Motor neuron (in vitro differentiated cells): ENCODE results near the gene DGKI. TPM values are rescaled to one million over a fixed set of nuclear protein-coding genes. Genes with fewer than 3 reads are reported as not detected.

Experiments used
- ATAC-seq, 8 experiments: fragments of 200-7000 bp; cut with Tn5 transposase; replicated peaks in 6 of 8; 2 replicates each; pipeline ENCODE4 v1.8.0; 2021; ENCODE audit warnings: mild to moderate bottlenecking in 8 of 8, moderate library complexity in 8 of 8
- H3K27ac ChIP-seq, 2 donors: fragments of 250-450 bp; sonication (Bioruptor Pico); 2 replicates each; pipeline ENCODE4 v1.9.0; 2021; ENCODE audit warnings: antibody characterized with exemption in 2 of 2, mild to moderate bottlenecking in 2 of 2, moderate library complexity in 1 of 2
- H3K4me1 ChIP-seq, 2 donors: fragments of 250-450 bp; sonication (Bioruptor Pico); replicated peaks in 1 of 2; 2 replicates each; pipeline ENCODE4 v1.6.1; 2021; ENCODE audit warnings: antibody characterized with exemption in 2 of 2, mild to moderate bottlenecking in 2 of 2, moderate library complexity in 1 of 2
- H3K4me3 ChIP-seq, 5 donors: fragments of 250-450 bp; sonication (Bioruptor Pico); 2 replicates each; pipeline ENCODE4 v1.9.0; 2021; ENCODE audit warnings: antibody characterized with exemption in 5 of 5, mild to moderate bottlenecking in 5 of 5, moderate library complexity in 4 of 5
- WGBS, 10 experiments: fragments of 450-650 bp; shearing (Covaris generic); methylation state at CpG; one replicate each; pipeline ENCODE4 v1.0.0; 2022; 5-methylcytosine and 5-hydroxymethylcytosine counted together
- in situ Hi-C, 9 experiments: fragments of 400-800 bp; cut with MboI; loops; one replicate each; pipeline ENCODE4 v1.15.0; 2021; ENCODE audit warnings: low sequenced_read_pairs in 9 of 9, low pct_unique_long_range_greater_than_20kb in 2 of 9; ENCODE audit not compliant: unreplicated experiment in 9 of 9
- total RNA-seq, 8 experiments: library from RNA; unstranded; fragments of 300-600 nt; gene quantifications; 2 replicates each; pipeline versions ENCODE4 v1.2.3 to v1.2.4, GENCODE V29; 2022

The DGKI gene
- total RNA-seq, 8 experiments from 2014 or later = 0.27 to 30.3 (median 10.4) TPM

- Histone ChIP-seq H3K4me1 (peaks cover 3 to 23% of the 10 kb centered on the region in 2 donors), H3K4me3 (no peak overlapping the region), H3K27ac (no peak overlapping the region)
- ATAC-seq = no peak
- 64 to 100% (median 92%) methylated on average over 1 to 3 of the region's 3 CpGs; no CpG with 5 or more reads in 6 of the 10 experiments for WGBS, 10 experiments
- in situ Hi-C loops = no loop called here
These were observed 21.3 kb downstream of the DGKI start for GRCh38 chr7:137825489-137825888.

GRCh38 chr7:137820677-137821420, 25.9 kb downstream of the DGKI start:
- in situ Hi-C loops = loop anchor here in 1 of 9 experiments (25.0 kb wide), 1 partner anchor 159 kb away; no protein-coding TSS in a partner anchor
- H3K27ac ChIP-seq = peak overlapping the region; percentile 36 to 60
- ATAC-seq = peak; percentile 72 to 96 (median 86)
- peaks cover 13 to 34% of the 10 kb centered on the region in 2 donors for H3K4me1 ChIP-seq
- no peak overlapping the region for H3K4me3 ChIP-seq
- WGBS, 10 experiments = 0 to 80% (median 6%) methylated on average over 1 to 4 of the region's 8 CpGs; no CpG with 5 or more reads in 1 of the 10 experiments

- in situ Hi-C loops = loop anchor here in 1 of 9 experiments (25.0 kb wide), 1 partner anchor 158 kb away; no protein-coding TSS in a partner anchor
- Histone ChIP-seq H3K27ac (peak overlapping the region in 1 of 2 donors; percentile 60), H3K4me1 (peaks cover 13 to 34% of the 10 kb centered on the region in 2 donors), H3K4me3 (no peak overlapping the region)
- 0 to 100% (median 50%) methylated on average over 1 to 2 of the region's 2 CpGs; no CpG with 5 or more reads in 6 of the 10 experiments for WGBS, 10 experiments
- peak in 3 of 8 experiments; percentile 12 to 15 (median 12) for ATAC-seq
These were observed 26.6 kb downstream of the DGKI start for GRCh38 chr7:137820156-137820555.

GRCh38 chr7:137818036-137818435, 28.7 kb downstream of the DGKI start:
- H3K27ac ChIP-seq = no peak overlapping the region
- in situ Hi-C loops = loop anchor here in 1 of 9 experiments (25.0 kb wide), 1 partner anchor 156 kb away; no protein-coding TSS in a partner anchor
- peak in 1 of 8 experiments; percentile 10 for ATAC-seq
- H3K4me3 ChIP-seq = no peak overlapping the region
- WGBS, 10 experiments = 13 to 100% (median 71%) methylated on average over 1 to 2 of the region's 2 CpGs; no CpG with 5 or more reads in 1 of the 10 experiments
- H3K4me1 ChIP-seq = peaks cover 24 to 52% of the 10 kb centered on the region in 2 donors

GRCh38 chr7:137816696-137817320, 30.0 kb downstream of the DGKI start:
- no peak overlapping the region for H3K27ac ChIP-seq
- 20 to 78% (median 56%) methylated on average over 1 to 5 of the region's 5 CpGs for WGBS, 10 experiments
- H3K4me3 ChIP-seq = no peak overlapping the region
- peak in 6 of 8 experiments; percentile 9 to 54 (median 28) for ATAC-seq
- in situ Hi-C loops = loop anchor here in 1 of 9 experiments (25.0 kb wide), 1 partner anchor 155 kb away; no protein-coding TSS in a partner anchor
- peaks cover 24 to 64% of the 10 kb centered on the region in 2 donors for H3K4me1 ChIP-seq

- no peak overlapping the region for H3K27ac ChIP-seq
- H3K4me1 ChIP-seq = peaks cover 13 to 58% of the 10 kb centered on the region in 2 donors
- 71 to 100% (median 100%) methylated on average over 1 of the region's 1 CpG; no CpG with 5 or more reads in 6 of the 10 experiments for WGBS, 10 experiments
- no peak for ATAC-seq
- no peak overlapping the region for H3K4me3 ChIP-seq
- in situ Hi-C loops = loop anchor here in 1 of 9 experiments (25.0 kb wide), 1 partner anchor 151 kb away; no protein-coding TSS in a partner anchor
These were observed 33.2 kb downstream of the DGKI start for GRCh38 chr7:137813541-137813940.

GRCh38 chr7:137810248-137810647, 36.5 kb downstream of the DGKI start:
- Histone ChIP-seq H3K27ac (no peak overlapping the region), H3K4me3 (no peak overlapping the region), H3K4me1 (peaks cover 14 to 48% of the 10 kb centered on the region in 2 donors)
- WGBS, 10 experiments = 17 to 92% (median 71%) methylated on average over 1 to 2 of the region's 2 CpGs
- no peak for ATAC-seq
- in situ Hi-C loops = loop anchor here in 1 of 9 experiments (25.0 kb wide), 1 partner anchor 148 kb away; no protein-coding TSS in a partner anchor

GRCh38 chr7:137804836-137805235, 41.9 kb downstream of the DGKI start:
- H3K27ac ChIP-seq = no peak overlapping the region
- 0 to 100% (median 71%) methylated on average over 1 to 2 of the region's 2 CpGs for WGBS, 10 experiments
- in situ Hi-C loops = loop anchor here in 1 of 9 experiments (25.0 kb wide), 1 partner anchor 143 kb away; no protein-coding TSS in a partner anchor
- ATAC-seq = no peak
- H3K4me3 ChIP-seq = no peak overlapping the region
- peaks cover 3 to 15% of the 10 kb centered on the region in 2 donors for H3K4me1 ChIP-seq

GRCh38 chr7:137801491-137801890, 45.3 kb downstream of the DGKI start:
- H3K27ac ChIP-seq = no peak overlapping the region
- H3K4me1 ChIP-seq = peaks cover 3 to 14% of the 10 kb centered on the region in 2 donors
- 25 to 100% (median 73%) methylated on average over 1 of the region's 1 CpG; no CpG with 5 or more reads in 2 of the 10 experiments for WGBS, 10 experiments
- H3K4me3 ChIP-seq = no peak overlapping the region
- ATAC-seq = peak in 2 of 8 experiments; percentile 39 to 69
- in situ Hi-C loops = loop anchor here in 1 of 9 experiments (25.0 kb wide), 1 partner anchor 139 kb away; no protein-coding TSS in a partner anchor

GRCh38 chr7:137801003-137801402, 45.8 kb downstream of the DGKI start:
- peaks cover 3 to 14% of the 10 kb centered on the region in 2 donors for H3K4me1 ChIP-seq
- no peak overlapping the region for H3K27ac ChIP-seq
- ATAC-seq = peak in 4 of 8 experiments; percentile 24 to 51 (median 30)
- in situ Hi-C loops = loop anchor here in 1 of 9 experiments (25.0 kb wide), 1 partner anchor 139 kb away; no protein-coding TSS in a partner anchor
- H3K4me3 ChIP-seq = no peak overlapping the region
- WGBS, 10 experiments = 29 to 89% (median 63%) methylated on average over 1 of the region's 1 CpG; no CpG with 5 or more reads in 1 of the 10 experiments

- ATAC-seq = no peak
- in situ Hi-C loops = no loop called here
- 76 to 96% (median 89%) methylated on average over 2 to 4 of the region's 4 CpGs for WGBS, 10 experiments
- Histone ChIP-seq H3K4me3 (no peak overlapping the region), H3K27ac (no peak overlapping the region), H3K4me1 (peaks cover 0 to 4% of the 10 kb centered on the region in 2 donors)
These were observed 48.6 kb downstream of the DGKI start for GRCh38 chr7:137798073-137798763.

- ATAC-seq = no peak
- WGBS, 10 experiments = 64 to 100% (median 83%) methylated on average over 1 to 4 of the region's 4 CpGs
- in situ Hi-C loops = no loop called here
- H3K4me1 ChIP-seq = peaks cover 2 to 7% of the 10 kb centered on the region in 2 donors
- no peak overlapping the region for H3K4me3 ChIP-seq
- no peak overlapping the region for H3K27ac ChIP-seq
These were observed 51.6 kb downstream of the DGKI start for GRCh38 chr7:137795211-137795610.
